ENCODE measurements around the gene SLC24A4.

- TF ChIP-seq, protein P1, sequence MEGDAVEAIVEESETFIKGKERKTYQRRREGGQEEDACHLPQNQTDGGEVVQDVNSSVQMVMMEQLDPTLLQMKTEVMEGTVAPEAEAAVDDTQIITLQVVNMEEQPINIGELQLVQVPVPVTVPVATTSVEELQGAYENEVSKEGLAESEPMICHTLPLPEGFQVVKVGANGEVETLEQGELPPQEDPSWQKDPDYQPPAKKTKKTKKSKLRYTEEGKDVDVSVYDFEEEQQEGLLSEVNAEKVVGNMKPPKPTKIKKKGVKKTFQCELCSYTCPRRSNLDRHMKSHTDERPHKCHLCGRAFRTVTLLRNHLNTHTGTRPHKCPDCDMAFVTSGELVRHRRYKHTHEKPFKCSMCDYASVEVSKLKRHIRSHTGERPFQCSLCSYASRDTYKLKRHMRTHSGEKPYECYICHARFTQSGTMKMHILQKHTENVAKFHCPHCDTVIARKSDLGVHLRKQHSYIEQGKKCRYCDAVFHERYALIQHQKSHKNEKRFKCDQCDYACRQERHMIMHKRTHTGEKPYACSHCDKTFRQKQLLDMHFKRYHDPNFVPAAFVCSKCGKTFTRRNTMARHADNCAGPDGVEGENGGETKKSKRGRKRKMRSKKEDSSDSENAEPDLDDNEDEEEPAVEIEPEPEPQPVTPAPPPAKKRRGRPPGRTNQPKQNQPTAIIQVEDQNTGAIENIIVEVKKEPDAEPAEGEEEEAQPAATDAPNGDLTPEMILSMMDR (IDR thresholded peaks at IDR 0.05), result no peak
- no peak for TF ChIP-seq POLR2A (IDR thresholded peaks at IDR 0.05)
Observed at GRCh38 chr14:92348154-92348553, 25.2 kb downstream of the SLC24A4 start.
